NCI-H748 (cell line): ENCODE data around the gene COPG2.
"Not testable (repeated sequence)": the region's sequence is repeated elsewhere in the genome, so short reads cannot be mapped to it uniquely, and the experiment has no call there.

Experiments used
- DNase-seq: peaks from one replicate; lab custom pipeline; 2025; ENCODE audit not compliant: unreplicated experiment; lab: John Stamatoyannopoulos, UW

COPG2 gene

DNA sequence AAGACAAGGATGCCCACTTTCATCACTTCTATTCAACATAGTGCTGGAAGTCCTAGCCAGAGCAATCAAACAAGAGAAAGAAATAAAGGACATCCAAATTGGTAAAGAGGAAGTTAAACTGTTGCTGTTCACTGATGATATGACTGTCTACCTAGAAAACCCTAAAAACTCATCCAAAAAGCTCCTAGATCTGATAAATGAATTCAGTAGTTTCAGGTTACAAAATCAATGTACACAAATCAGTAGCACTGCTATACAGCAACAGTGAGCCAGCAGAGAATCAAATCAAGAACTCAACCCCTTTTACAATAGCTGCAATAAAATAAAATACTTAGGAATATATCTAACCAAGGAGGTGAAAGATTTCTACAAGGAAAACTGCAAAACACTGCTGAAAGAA is 98.4 kb downstream of the COPG2 start:
- DNase-seq: not testable (repeated sequence)

DNA sequence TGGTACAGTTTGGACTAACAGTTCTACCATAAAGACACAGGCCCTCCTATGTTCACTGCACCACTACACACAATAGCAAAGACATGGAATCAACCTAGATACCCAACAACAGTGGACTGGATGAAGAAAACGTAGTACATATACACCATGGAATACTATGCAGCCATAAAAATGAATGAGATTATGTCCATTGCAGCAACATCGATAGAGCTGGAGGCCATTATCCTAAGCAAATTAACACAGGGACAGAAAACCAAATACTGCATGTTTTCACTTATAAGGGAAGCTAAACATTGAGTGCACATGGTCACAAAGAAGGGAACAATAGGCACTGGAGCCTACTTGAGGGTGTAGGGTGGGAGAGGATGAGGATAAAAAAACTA is 101.7 kb downstream of the COPG2 start:
- no peak for DNase-seq

DNA sequence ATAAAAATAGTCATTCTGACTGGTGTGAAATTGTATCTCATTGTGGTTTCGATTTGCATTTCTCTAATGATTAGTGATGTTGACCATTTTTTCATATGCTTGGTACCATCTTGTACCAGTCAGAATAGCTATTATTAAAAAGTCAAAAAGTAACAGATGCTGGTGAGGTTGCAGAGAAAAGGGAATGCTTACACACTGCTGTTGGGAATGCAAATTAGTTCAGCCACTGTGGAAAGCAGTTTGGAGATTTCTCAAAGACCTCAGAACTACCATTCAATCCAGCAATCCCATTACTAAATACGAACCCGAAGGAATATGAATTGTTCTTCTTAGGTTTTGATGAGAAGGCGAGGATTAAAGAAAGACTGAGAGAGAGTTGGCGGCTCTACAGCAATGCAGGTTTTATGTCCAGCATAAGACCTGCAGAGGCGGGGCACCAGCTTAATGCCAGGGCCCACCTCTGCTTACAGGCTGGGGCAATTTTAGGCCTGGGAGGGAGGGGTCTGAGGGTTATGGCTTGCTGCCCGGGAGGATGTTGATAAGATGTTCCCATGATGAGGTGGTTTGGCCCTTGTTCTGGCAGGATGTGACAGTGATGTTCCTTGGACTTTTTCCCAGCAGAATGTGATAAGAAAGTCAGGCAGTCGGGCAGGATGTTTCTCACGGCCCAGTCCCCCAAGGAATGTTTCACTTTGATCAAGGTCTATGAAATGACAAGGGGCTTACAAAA is 102.2 kb downstream of the COPG2 start:
- no peak for DNase-seq

DNA sequence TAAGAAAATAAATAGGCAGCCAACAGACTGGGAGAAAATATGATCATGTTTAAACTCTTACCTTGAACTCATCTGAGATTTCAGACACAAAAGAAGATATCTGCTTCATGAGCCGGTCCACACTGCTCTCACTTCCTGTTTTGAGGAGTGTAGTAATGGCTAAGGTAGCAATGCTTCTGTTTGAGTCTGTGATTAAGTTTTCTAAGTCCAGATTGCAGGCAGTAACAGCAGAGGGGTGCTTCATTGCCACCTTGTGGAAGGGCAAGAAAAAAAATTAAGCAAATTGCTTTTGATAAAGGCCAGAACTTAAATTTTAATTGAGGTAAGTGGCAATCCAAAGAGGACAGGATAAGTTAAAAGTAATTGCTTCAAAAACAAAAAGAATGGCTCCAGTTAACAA is 107.6 kb downstream of the COPG2 start:
- peak; percentile 87 for DNase-seq

DNA sequence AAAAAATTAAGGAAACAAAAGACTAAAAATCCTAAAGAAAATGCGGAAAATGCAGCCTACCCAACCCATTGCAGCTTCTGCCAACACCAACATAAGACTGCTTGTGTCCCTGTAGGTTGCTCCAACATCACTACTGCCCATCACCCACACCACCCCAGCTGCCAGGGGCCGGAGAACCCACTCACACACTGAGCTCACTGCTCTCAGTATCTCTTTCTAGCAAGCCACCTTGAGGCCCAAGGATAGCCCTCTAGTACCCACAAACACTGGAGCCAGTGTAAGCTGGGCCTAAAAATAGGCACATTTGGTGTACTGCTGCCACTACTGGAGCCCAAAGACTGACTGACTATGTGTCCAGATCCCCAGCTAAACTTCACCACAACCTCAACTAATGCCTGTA is 109.4 kb downstream of the COPG2 start:
- peak; percentile 49 for DNase-seq

DNA sequence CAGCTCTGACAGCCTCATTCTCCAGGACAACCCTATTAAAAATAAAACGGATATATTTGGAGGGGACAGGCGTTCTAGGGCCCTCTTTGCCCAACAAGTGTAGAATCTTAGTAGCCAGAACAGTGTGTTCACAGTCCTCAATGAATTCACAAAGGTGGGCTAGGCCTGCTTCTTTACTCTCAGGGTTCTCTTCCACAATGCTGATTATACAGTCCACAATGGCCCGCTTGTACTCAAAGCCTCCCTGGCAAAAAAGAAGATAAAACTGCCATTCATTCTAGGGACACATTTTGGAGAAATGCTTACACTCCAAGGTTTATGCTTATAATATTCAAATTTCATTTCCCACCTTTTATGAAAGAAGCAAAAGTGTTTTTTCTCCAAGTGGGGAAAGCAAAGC is 114.1 kb downstream of the COPG2 start:
- no peak for DNase-seq

DNA sequence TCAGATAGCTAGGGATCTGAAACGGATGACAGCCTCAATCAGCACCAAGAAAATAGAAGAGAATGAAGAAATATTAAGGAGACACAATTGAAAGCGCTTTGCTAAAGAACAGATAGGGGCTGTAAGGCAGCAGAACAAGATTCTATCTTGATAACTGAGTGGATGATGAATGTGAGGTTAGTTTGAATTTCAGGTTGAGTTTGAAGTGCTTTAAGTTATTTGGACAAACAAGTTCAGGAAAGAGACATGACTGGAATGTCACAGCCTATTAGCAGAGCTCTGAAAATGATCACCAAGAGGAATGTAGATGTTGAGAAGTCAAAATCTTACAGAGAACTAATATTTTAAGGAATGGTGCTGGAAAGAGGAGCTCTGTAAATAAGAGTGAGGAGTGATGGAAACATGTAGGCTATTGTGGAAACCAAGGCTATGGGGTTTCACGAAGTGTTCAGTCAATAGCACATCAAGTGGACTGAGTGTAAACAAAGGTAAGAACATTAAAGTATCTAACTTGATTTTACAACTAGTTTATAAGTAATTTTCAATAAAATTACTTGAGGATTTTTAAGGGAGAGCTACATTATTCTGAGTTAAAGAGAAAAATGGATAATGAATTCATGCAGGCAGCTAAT is 115.0 kb downstream of the COPG2 start:
- DNase-seq: no peak

DNA sequence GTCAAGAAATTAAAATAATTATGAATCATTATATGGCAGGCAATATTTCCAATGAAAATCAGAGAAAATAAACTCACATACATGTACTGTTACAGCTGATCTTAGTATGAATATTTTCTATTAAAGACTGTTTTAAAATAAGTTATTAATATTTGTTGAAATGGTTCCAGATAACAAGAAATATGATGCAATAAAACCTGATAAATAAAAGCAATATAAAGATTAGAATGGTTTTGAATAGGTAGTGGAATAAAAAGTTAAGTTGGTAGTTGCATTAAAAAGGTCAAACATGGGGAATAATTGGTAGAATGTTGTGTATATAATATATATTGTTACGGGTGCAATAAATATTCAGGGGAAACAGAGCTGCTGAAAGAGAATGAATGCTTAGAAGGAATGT is 124.2 kb downstream of the COPG2 start:
- DNase-seq: no peak

DNA sequence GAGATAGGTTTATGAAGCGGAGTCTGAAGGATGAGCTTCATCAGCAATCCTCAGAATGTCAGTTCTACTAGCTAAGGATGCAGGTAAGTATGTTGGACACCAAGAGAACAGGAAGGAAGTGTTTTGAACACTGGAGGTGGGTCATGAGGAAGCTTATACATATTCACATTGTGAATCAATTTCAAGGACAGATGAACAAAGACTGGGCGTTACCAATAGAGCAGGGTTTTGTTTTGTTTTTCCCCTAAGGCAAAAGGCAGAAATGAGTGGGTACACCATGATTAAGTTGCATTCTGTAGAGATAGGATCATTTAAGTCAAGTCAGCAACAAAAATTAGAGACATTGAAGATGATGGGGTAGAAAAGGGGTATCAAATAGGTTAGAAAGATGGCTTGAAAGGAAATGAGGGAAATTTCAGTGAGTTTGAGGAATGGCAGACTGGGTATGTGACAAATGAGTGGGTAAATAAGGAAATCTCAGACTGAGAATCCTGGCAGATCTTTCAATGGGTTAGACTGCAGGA is 125.0 kb downstream of the COPG2 start:
- no peak for DNase-seq

DNA sequence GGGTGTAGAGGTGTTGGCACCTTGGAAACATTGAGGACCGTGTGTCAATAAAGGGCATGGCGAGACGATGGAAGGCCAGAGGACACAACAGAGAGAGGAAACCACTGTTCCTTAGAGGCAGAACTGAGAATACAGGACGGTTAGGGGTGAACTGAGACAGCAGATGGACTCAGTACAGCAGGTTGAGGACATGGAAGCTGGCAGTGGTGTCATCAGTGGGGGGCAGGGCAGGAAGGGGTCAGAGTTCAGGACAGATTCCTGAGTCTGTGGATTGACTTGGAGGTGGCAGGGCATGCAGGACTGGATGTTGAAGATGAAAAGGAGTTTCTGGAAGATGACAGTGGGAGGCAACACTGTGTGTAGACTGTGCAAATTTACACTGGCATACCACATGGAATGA is 126.3 kb downstream of the COPG2 start:
- DNase-seq: not testable (repeated sequence)

DNA sequence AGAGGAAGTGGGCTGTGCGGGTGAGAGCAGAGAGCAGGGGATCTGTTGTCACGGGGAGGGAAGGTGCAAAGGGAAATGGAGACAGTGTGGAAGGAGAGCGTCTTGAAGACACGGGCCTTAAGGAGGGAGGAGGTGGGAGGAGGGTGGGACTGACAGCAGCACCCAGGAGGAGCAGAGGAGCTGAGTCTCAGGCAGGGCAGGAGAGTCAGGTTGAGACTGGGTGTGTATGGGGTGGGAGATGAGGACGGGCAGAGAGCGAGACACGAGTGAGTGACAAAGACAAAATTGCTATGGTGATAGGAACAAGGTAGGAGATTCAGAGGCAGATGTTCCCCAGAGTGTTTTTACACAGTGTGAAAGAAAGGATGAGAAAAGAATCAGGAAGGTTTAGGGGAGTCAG is 127.3 kb downstream of the COPG2 start:
- not testable (repeated sequence) for DNase-seq

DNA sequence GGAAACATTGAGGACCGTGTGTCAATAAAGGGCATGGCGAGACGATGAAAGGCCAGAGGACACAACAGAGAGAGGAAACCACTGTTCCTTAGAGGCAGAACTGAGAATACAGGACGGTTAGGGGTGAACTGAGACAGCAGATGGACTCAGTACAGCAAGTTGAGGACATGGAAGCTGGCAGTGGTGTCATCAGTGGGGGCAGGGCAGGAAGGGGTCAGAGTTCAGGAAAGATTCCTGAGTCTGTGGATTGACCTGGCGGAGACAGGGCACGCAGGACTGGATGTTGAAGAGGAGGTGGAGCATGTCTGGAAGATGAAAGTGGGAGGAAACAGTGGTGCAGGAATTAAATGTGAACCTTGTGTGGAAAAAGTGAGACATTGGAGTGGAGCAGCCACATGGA is 130.7 kb downstream of the COPG2 start:
- not testable (repeated sequence) for DNase-seq

DNA sequence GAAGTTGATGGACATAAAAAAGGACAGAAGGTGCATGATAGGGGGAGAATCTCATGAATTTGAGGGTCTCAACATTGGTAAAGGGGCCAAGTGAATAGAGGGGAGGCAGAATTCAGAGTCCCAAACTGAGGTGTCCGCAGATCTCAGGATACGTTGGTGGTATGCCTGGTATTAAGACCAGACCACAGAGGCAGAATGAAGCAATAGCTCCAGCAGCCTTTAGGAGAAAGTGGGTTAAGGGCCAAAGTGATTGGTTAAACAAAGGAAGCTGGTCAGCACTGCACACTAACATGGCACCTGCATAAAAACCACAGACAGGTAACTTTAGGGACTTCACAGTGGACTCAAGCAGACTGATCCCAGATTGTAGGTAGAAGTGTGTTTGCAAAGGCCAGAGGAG is 139.1 kb downstream of the COPG2 start:
- no peak for DNase-seq

DNA sequence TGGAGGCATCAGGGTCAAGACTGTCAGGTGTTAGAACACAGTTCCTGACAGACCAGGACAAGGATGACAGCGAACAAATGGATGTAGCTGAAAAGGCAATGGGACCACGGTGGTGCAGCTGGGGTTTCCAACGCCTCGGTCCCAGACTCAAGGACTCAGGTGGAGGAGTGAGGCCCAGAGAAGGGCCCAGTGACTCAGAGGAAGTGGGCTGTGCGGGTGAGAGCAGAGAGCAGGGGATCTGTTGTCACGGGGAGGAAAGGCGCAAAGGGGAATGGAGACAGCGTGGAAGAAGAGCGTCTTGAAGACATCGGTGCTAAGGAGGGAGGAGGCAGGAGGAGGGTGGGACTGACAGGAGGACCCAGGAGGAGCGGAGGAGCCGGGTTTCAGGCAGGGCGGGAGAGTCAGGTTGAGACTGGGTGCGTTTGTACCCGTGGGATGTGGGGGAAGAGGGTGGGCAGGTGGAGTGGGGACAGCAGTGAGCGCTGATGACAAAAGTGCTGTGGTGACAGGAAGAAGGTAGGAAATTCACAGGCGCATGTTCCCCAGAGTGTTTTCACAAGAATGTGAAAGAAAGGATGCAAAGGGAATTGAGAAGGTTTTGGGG is 140.7 kb downstream of the COPG2 start:
- DNase-seq: not testable (repeated sequence)

DNA sequence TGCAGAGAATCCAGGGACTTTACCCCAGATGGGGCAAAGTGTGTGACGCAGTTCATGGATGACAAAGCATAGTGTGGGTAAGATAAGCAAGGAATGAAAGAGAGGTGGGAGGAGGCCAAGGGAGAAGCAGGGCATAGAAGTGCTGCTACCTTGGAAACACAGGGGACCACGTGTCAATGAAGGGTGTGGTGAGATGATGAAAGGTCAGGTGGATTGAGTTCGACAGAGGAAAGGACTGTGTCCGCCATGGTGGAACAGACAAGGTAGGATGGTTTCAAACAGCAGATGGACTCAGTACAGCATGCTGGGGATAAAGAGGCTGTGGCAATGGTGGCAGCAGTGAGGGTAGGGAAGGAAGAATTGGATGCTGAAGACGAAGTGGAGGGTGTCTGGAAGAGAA is 143.9 kb downstream of the COPG2 start:
- DNase-seq: no peak

DNA sequence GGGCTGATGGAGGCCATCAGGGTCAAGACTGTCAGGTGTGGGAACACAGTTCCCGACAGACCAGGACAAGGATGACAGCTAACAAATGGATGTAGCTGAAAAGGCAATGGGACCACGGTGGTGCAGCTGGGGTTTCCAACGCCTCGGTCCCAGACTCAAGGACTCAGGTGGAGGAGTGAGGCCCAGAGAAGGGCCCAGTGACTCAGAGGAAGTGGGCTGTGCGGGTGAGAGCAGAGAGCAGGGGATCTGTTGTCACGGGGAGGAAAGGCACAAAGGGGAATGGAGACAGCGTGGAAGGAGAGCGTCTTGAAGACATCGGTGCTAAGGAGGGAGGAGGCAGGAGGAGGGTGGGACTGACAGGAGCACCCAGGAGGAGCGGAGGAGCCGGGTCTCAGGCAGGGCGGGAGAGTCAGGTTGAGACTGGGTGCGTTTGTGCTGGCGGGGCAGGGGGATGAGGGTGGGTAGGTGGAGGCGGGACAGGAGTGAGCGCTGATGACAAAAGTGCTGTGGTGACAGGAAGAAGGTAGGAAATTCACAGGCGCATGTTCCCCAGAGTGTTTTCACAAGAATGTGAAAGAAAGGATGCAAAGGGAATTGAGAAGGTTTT is 144.9 kb downstream of the COPG2 start:
- not testable (repeated sequence) for DNase-seq

DNA sequence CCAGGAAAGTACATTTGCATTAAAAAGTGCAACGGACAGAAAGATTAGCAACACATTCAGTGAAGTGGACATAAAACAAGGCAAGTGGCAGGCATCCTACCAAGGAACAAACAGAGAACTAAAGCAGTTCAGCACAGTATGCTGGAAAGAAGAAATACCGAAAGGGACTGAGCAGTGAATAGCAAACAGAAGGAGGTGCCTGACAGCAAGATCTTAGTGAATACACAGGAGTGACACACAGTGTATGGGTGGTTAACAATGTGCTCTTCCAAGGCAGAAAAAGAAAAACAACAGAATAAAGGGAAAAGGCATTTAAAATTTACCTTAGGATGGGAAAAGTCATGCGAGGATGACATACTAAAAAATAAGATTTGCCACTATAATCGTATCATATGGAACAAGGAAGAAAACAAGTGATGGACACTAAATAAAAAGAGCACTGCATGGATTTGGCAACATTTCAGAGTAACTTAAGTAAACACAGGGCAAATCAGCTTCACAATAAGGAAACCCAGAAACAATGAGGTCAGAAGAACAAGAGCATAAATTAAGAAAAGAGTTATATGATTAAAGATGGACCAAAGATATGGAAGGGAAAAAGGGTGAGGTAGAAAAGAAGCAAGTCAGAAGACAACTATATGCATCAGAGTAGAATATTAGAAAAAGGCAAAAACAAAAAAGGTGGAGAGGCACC is 147.1 kb downstream of the COPG2 start:
- no peak for DNase-seq

DNA sequence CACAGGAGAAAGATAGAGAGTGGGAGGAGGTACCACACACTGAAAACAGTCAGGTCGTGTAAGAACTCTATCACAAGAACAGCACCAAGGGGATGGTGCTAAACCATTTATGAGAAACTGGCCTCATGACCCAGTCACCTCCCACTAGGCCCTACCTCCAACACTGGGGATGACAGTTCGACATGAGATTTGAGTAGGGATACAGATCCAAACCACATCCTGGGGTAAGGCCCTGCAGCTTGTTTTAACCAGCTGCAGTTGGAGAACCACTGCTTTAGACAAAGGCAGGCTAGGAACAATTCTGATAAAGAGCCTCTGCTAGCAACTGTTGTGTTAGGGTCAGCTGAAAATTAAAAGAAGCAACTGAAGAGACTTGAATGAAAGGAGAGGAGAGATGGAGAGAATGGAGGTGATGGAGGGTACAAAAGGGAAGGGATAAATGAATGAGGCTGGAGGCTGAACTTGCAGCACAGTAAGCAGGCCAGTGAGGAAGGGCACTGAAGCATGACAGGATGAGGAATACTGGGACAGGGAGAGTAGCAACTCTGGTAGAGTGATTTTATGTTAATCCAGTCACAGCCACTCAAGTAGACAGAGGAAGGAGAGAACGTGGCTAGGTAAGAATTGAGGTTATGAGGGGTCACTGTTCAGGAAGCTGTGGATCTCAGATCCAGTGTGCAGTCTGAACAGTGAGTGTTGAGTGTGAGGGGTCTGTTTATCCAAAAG is 153.1 kb downstream of the COPG2 start:
- DNase-seq: no peak

DNA sequence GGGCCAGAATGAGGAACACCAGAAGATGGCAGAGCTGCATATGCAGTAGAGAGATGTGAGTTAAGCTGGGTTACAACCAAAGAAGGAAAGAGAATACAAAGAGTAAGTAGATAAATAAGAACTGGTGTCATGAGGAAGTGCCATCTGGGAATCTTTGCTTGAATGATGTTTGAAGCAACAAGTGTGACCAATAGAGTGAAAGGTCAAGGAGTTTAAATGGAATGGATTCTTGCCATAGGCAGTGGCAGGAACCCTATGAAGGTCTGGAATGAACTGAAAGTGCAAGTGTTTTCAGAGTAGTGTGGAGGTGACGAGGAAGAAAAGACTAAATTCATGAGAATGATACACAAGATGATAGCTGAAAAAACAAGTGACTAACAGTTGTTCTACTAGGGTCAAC is 155.1 kb downstream of the COPG2 start:
- no peak for DNase-seq

DNA sequence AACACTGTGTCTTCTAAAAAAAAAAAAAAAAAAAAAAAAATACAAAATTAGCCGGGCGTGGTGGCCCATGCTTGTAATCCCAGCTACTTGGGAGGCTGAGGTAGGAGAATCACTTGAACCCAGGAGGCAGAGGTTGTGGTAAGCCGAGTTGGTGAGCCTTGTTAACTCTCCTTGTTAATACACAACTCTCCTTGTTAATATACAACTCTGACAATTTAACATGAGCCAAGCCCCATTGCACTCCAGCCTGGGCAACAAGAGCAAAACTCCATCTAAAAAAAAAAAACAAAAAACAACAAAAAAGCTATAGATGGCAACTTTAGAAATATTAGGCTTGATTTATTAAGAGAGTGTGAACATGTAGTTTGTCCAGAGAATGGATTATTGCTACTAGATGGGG is 156.5 kb downstream of the COPG2 start:
- DNase-seq: not testable (repeated sequence)

DNA sequence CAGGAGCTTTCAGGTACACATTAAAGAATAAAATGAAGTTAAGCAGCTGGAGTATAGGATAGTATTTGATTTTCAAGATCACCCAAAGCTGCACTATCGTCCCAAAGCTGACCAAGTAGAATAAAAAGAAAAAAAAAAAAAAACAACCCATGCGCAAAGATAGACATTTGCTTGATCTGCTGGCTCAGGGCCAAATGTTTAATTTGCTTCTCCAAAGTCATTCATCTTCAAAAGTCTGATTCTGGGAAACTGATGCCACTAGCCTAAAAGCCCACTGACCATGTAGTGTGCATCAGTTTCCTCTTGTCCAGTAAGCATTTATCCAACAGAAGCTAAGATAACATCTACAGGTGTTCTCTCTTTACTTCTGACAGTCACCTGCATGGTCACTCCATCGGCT is 162.2 kb downstream of the COPG2 start:
- no peak for DNase-seq
